ENCODE results near the gene MYO16. TPM values are rescaled to one million over a fixed set of nuclear protein-coding genes. Genes with fewer than 3 reads are reported as not detected.

Gene MYO16
- total RNA-seq, 1 donor from 2014 or later, result 0.03 TPM

- DNase-seq (ENCODE audit: low read depth), result no peak
These were observed 33.1 kb downstream of the MYO16 start for GRCh38 chr13:108662528-108662927.

- DNase-seq (ENCODE audit: low read depth), result no peak
These were observed 34.3 kb downstream of the MYO16 start for GRCh38 chr13:108663710-108664109.

- DNase-seq (ENCODE audit: low read depth), result no peak
These were observed 37.8 kb downstream of the MYO16 start for GRCh38 chr13:108667205-108667604.

GRCh38 chr13:108669381-108669780 is 40.0 kb downstream of the MYO16 start:
- DNase-seq (ENCODE audit: low read depth), result peak; percentile 0

GRCh38 chr13:108674346-108674745 is 44.9 kb downstream of the MYO16 start:
- no peak for DNase-seq (ENCODE audit: low read depth)

GRCh38 chr13:108674771-108675170 is 45.4 kb downstream of the MYO16 start:
- no peak for DNase-seq (ENCODE audit: low read depth)

- no peak for DNase-seq (ENCODE audit: low read depth)
These were observed 47.2 kb downstream of the MYO16 start for GRCh38 chr13:108676620-108677019.

GRCh38 chr13:108677806-108678205 is 48.4 kb downstream of the MYO16 start:
- no peak for DNase-seq (ENCODE audit: low read depth)

- DNase-seq (ENCODE audit: low read depth), result no peak
These were observed 50.6 kb downstream of the MYO16 start for GRCh38 chr13:108680011-108680410.

- no peak for DNase-seq (ENCODE audit: low read depth)
These were observed 52.7 kb downstream of the MYO16 start for GRCh38 chr13:108681986-108682575.

GRCh38 chr13:108682714-108683113 is 53.3 kb downstream of the MYO16 start:
- DNase-seq (ENCODE audit: low read depth), result no peak

GRCh38 chr13:108686027-108686426 is 56.6 kb downstream of the MYO16 start:
- no peak for DNase-seq (ENCODE audit: low read depth)

- no peak for DNase-seq (ENCODE audit: low read depth)
These were observed 61.3 kb downstream of the MYO16 start for GRCh38 chr13:108690726-108691125.

- peak; percentile 1 for DNase-seq (ENCODE audit: low read depth)
These were observed 71.2 kb downstream of the MYO16 start for GRCh38 chr13:108700422-108701170.

- no peak for DNase-seq (ENCODE audit: low read depth)
These were observed 72.8 kb downstream of the MYO16 start for GRCh38 chr13:108702171-108702570.

GRCh38 chr13:108705031-108705430 is 75.6 kb downstream of the MYO16 start:
- no peak for DNase-seq (ENCODE audit: low read depth)

- no peak for DNase-seq (ENCODE audit: low read depth)
These were observed 78.2 kb downstream of the MYO16 start for GRCh38 chr13:108707584-108707983.

GRCh38 chr13:108708921-108709320 is 79.5 kb downstream of the MYO16 start:
- no peak for DNase-seq (ENCODE audit: low read depth)

- DNase-seq (ENCODE audit: low read depth), result no peak
These were observed 82.0 kb downstream of the MYO16 start for GRCh38 chr13:108711386-108711785.

GRCh38 chr13:108725471-108725870 is 96.1 kb downstream of the MYO16 start:
- no peak for DNase-seq (ENCODE audit: low read depth)

- no peak for DNase-seq (ENCODE audit: low read depth)
These were observed 99.0 kb downstream of the MYO16 start for GRCh38 chr13:108728370-108728769.

- no peak for DNase-seq (ENCODE audit: low read depth)
These were observed 103.7 kb downstream of the MYO16 start for GRCh38 chr13:108733022-108733560.

- no peak for DNase-seq (ENCODE audit: low read depth)
These were observed 105.3 kb downstream of the MYO16 start for GRCh38 chr13:108734676-108735075.
